SK-N-MC (cell line): ENCODE results near the gene POPDC3.

Experiments
- EZH2 ChIP-seq: fragments of 200-600 bp; sonication (generic); IDR thresholded peaks from one replicate; pipeline ENCODE4 v1.6.1; 2017; ENCODE audit warnings: antibody characterized with exemption
- FOXP2 ChIP-seq: optimal IDR thresholded peaks from 2 replicates; pipeline ENCODE3; 2011; ENCODE audit warnings: mild to moderate bottlenecking, moderate library complexity; ENCODE audit not compliant: insufficient read depth; ENCODE audit errors: extremely low read length, control extremely low read depth
- POLR2AphosphoS5 ChIP-seq: IDR thresholded peaks from 2 replicates; pipeline ENCODE4 v1.6.1; 2012; ENCODE audit warnings: mild to moderate bottlenecking, low read depth, low read length, borderline replicate concordance

GRCh38 chr6:105151644-105152043, 28.2 kb downstream of the POPDC3 start:
- TF ChIP-seq EZH2 (no peak), POLR2AphosphoS5 (no peak), FOXP2 (no peak)
